Hematopoietic multipotent progenitor cell treated with erythropoietin and hydrocortisone succinate and interleukin-3 and kit ligand, for 4 days (in vitro differentiated cells): ENCODE data around the gene RAB33A.
A peak's percentile ranks its signal among the peaks of the same experiment; 100 is the strongest.
"Not testable (repeated sequence)": the region's sequence is repeated elsewhere in the genome, so short reads cannot be mapped to it uniquely, and the experiment has no call there.

ENCODE experiments used
- DNase-seq: peaks from one replicate; pipeline ENCODE4 v3.0.0-alpha.2; 2015

The RAB33A gene

GRCh38 chrX:130173190-130173895, 1.6 kb downstream of the RAB33A start:
- peak; percentile 85 for DNase-seq

DNA sequence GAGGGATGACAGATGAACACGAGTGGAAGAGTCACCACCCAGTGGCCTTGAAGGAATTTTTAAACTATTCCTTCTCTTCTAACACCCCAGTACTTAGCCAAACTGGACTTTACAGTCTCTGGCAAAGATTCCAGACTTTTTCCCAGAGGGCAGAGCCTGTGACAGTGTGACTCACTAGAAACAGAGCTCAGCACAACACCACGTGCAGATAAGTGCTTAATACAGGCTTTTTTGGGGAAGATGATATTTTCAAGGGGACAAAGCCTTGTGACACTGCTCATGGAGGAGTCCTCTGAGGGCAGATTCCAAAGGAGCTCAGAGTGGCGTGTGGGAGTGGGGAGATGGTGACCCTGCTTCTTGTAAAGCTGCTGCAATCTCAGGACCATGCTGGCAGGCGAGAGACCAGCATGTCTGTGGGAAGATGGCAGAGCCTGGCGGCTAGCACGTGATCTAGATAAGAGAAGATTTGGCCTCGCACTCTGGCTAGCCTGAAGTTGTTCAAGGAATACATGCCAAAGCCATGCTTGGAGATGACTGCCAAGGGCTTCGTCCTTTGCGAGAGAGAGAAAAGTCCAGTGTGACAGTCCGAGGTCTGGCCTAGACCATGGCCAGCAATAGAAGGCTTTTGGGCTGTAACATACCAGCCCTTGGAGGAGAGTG, 2.4 kb downstream of the RAB33A start:
- peak; percentile 50 for DNase-seq

DNA sequence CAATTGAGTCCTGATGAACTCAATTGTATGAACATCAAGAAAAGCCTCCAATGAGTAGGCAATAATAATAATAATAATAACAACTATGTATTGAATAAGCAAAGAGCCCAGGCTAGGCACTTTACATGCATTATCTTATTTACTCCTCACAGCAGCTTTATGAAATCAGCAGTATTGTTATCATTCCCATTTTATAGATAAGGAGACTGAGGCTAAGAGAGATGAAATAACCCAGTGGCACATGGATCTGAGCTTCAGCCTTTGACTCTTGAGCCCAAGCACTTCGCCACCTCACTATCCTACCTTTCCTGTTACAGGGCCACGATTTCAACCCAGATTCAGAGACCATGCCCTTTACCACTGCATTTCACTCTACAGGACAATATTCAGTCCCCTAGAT, 3.2 kb downstream of the RAB33A start:
- DNase-seq: no peak

DNA sequence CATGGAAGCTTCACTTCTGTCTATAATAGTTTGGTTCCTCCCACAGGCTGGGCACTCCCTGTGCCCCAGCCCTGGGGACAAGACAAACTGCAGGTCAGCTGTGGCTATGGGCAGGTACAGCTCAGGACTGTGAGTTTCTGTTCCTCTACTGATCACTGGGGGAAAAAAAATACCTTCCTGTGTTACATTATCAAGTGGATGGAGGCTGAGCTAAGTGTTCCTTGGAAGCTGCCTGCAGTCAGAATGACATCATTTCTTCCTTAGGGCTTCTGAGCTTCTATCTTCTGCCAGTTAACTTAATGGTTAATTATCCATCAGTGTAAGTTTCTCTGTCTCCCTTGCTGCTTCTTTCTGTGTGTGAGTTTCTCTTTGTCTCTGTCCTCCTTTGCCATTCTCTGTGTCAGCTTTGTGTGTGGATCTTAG, 4.6 kb downstream of the RAB33A start:
- DNase-seq: no peak

DNA sequence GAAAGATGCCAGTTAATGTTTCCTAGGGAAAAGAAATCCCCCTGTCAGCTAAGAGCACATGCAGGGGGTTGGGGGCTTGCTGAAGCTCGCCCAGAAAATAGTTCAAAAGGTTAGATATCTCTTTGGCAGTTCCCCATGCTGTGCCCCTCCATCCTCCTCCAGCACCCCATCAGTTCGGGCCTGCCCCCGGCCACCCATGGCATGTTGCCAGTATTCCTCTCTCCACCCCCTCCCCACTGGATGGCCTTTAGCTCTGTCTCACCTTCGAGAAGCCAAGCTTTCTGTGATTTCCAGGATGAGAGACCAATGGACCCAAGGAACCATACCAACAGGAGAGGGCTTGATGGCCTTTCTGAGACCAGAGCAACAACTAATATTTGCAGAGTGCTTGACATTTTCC, 5.2 kb downstream of the RAB33A start:
- no peak for DNase-seq

DNA sequence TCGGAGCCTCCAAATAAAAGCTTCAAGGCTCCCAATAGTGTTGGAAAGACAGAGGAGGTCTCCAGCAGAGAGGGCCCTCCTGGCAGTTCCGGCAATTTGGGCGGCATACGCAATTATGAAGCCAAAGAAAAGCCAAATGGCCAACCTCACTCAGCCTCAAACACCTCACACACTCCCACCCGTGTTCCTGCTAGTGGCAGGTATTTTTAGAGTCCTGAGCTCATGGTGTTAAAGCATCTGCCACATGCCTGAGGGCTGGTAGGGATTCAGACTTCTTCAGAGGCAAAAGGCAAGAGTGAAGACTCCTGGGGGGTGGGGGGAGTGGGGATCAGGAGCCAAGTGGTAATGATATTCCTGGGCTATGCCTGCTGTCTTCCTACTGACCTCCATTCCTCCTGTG, 7.4 kb downstream of the RAB33A start:
- no peak for DNase-seq

- DNase-seq: peak; percentile 96
Observed at GRCh38 chrX:130179579-130180215, 7.9 kb downstream of the RAB33A start.

GRCh38 chrX:130184168-130184567, 12.4 kb downstream of the RAB33A start:
- no peak for DNase-seq

GRCh38 chrX:130184857-130185256, 13.1 kb downstream of the RAB33A start:
- no peak for DNase-seq

GRCh38 chrX:130186651-130187050, 14.9 kb downstream of the RAB33A start:
- no peak for DNase-seq

GRCh38 chrX:130190801-130191200, 19.0 kb downstream of the RAB33A start:
- DNase-seq: no peak

DNA sequence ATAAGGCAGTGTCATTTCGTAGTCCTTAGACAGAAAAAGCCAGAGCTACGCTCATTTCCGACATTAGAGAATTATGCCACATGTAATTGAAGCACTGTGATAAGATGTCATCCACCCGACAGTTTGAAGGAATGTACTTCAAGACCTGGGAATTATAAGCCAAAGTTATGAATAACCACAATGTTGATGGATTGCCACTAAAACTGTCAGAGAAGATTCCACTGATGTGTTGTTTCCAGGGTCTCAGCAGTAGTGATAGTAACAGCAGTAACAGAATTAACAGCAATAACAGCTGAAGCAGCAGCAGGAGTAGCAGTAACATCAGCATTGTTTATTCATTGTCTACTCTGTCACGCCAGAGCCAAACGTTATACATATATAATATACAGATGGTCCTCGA, 24.7 kb downstream of the RAB33A start:
- no peak for DNase-seq

DNA sequence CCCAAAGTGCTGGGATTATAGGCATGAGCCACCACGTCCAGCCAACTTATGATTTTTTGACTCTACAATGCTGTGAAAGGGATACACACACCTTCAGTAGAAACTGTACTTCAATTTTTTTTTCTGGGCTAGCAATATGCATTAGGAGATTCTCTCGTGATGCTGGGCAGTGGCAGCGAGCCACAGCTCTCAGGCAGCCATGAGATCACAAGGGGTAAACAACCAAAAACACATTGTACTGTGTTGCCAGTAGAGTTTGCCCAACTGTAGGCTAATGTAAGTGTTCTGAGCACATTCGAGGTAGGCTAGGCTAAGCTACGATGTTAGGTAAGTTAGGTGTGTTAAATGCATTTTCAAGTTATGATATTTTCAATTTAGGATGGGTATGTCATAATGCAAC, 25.7 kb downstream of the RAB33A start:
- no peak for DNase-seq

DNA sequence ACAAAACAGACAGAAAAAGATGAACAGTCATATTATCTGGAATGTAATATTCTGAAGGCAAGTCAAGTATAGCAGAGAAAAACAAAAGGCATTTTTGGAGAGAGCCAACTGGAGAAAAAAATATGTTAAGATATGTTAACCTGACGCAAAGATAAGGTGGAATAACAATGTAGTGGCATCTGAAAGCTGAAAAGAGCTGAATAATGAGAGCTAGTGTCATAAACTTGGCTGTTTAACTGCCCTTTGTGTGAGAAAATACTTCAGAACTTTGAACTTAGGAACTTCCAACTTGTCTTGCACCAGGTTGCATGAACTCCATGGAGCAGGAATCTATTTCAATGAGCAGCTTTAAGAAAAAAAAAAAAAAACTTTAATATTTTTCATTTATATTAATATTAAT, 32.9 kb downstream of the RAB33A start:
- no peak for DNase-seq

- no peak for DNase-seq
Observed at GRCh38 chrX:130211415-130212186, 39.8 kb downstream of the RAB33A start.

DNA sequence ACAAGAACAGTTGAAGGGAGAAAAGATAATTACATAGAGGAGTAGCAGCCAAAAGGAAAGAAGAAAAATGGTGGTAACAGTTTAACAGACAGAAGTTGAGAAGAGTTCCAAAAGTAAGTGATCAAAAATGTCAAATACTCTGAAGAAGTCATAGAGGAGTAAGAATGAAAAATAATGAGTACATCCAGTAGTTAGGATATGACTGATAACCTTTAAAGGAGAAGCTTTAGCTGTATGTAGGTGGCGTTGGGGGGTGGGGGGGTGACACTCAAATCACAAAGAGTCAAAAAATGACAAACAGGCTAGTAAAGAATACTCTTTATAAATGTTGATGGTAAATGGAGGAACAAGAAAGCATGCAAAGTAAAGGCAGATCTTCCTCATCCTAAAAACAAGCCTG, 40.6 kb downstream of the RAB33A start:
- DNase-seq: no peak

GRCh38 chrX:130213376-130213775, 41.6 kb downstream of the RAB33A start:
- no peak for DNase-seq

DNA sequence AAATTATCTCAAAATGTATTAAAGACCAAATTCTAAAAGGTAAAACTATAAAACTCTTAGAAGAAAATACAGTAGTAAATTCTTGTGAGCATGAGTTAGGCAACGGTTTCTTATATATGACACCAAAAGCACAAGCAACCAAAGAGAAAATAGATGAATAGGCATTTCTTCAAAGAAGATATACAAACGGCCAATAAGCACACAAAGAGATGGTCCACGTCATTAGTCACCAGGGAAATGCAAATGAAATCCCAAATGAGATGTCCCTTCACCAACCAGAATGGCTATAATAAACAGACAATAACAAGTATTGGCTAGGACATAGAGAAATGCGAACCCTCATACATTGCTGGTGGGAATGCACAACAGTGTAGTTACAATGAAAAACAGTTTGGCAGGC, 44.6 kb downstream of the RAB33A start:
- DNase-seq: peak; percentile 8

GRCh38 chrX:130224810-130225209, 53.0 kb downstream of the RAB33A start:
- DNase-seq: peak; percentile 35

- DNase-seq: no peak
Observed at GRCh38 chrX:130228871-130229270, 57.1 kb downstream of the RAB33A start.

DNA sequence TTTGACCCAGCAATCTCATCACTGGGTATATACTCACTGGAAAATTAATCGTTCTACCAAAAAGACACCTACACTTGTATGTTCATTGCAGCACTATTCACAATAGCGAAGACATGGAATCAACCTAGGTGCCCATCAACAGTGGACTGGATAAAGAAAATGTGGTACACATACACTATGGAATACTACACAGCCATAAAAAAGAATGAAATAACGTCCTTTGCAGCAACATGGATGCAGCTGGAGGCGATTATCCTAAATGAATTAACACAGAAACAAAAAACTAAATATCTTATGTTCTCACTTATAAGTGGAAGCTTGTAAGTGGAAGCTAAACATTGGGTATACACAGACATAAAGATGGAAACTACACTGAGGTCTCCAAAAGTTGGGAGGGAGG, 59.4 kb downstream of the RAB33A start:
- not testable (repeated sequence) for DNase-seq
